H1 (cell line): ENCODE measurements around the gene CCDC152. TPM values are rescaled to one million over a fixed set of nuclear protein-coding genes. Genes with fewer than 3 reads are reported as not detected.

ENCODE experiments used
- CTCF ChIA-PET: fragments of 300-600 bp; sonication (Branson Sonifier 250); formaldehyde crosslinking; loops from one replicate; lab custom pipeline; 2021; ENCODE audit not compliant: partially characterized antibody; lab: Charles Lee
- POLR2A ChIA-PET: fragments of 300-600 bp; sonication (Branson Sonifier 250); formaldehyde crosslinking; loops from one replicate; lab custom pipeline; 2021; ENCODE audit warnings: inconsistent platforms; ENCODE audit not compliant: partially characterized antibody; lab: Charles Lee
- DNase-seq, 2 experiments: peaks; one replicate each; pipeline versions ENCODE4 v3.0.0 to v3.0.0-alpha.2; 2010 to 2022; ENCODE audit warnings: low spot score in 2 of 2, low read depth in 1 of 2, mixed read lengths in 1 of 2
- FAIRE-seq: peaks from 2 replicates; lab custom pipeline; 2011; peaks lifted over from hg19 to GRCh38; lab: Jason Lieb, UNC
- H2AFZ ChIP-seq: 2 replicates; pipeline ENCODE4 v1.8.1; 2012; ENCODE audit warnings: low read length, inconsistent platforms
- H2AK5ac ChIP-seq: 2 replicates; pipeline ENCODE4 v1.6.1; 2013; ENCODE audit warnings: low read depth, low read length
- H2BK120ac ChIP-seq: replicated peaks from 2 replicates; pipeline ENCODE3; 2013; ENCODE audit warnings: low read depth, low read length, inconsistent platforms
- H2BK12ac ChIP-seq: 2 replicates; pipeline ENCODE4 v1.6.1; 2013; ENCODE audit warnings: low read depth, low read length
- H2BK15ac ChIP-seq: 2 replicates; pipeline ENCODE4 v1.6.1; 2013; ENCODE audit warnings: low read length
- H2BK20ac ChIP-seq: 2 replicates; pipeline ENCODE4 v1.6.1; 2013; ENCODE audit warnings: low read length
- H2BK5ac ChIP-seq: 2 replicates; pipeline ENCODE4 v1.6.1; 2013; ENCODE audit warnings: low read depth, low read length
- H3K14ac ChIP-seq: 2 replicates; pipeline ENCODE4 v1.6.1; 2013; ENCODE audit warnings: inconsistent platforms; ENCODE audit not compliant: insufficient read length
- H3K18ac ChIP-seq: 2 replicates; pipeline ENCODE4 v1.6.1; 2013; ENCODE audit warnings: low read length; ENCODE audit errors: extremely low read depth
- H3K23ac ChIP-seq: 2 replicates; pipeline ENCODE4 v1.6.1; 2013; ENCODE audit warnings: inconsistent platforms; ENCODE audit not compliant: insufficient read length
- H3K23me2 ChIP-seq: 2 replicates; pipeline ENCODE4 v1.6.1; 2013; ENCODE audit warnings: low read depth, low read length
- H3K27ac ChIP-seq: 2 replicates; pipeline ENCODE4 v1.6.1; 2011; ENCODE audit warnings: low read depth, low read length, inconsistent platforms
- H3K27me3 ChIP-seq, 4 experiments: replicated peaks in 1 of 4; 1 replicate in 1 of 4; 2 replicates in 3 of 4; pipeline versions ENCODE4 v1.6.1 to v1.8.1; 2011 to 2013; ENCODE audit warnings: low read length in 3 of 4, mild to moderate bottlenecking in 3 of 4, inconsistent platforms in 2 of 4, mixed read lengths in 2 of 4, moderate library complexity in 1 of 4; ENCODE audit not compliant: control insufficient read depth in 3 of 4, insufficient read depth in 3 of 4; ENCODE audit errors: extremely low read depth in 1 of 4
- H3K36me3 ChIP-seq, 4 experiments: 2 replicates each; pipeline versions ENCODE4 v1.6.1 to v1.8.1; 2011 to 2013; ENCODE audit warnings: mild to moderate bottlenecking in 4 of 4, low read length in 3 of 4, moderate library complexity in 2 of 4, control low read depth in 1 of 4, inconsistent platforms in 1 of 4; ENCODE audit not compliant: insufficient read depth in 4 of 4, control insufficient read depth in 2 of 4
- H3K4ac ChIP-seq: replicated peaks from 2 replicates; pipeline ENCODE3; 2013; ENCODE audit warnings: low read length, low read depth, mixed read lengths, inconsistent platforms; ENCODE audit not compliant: insufficient read length
- H3K4me1 ChIP-seq, 4 experiments: replicated peaks in 1 of 4; 1 replicate in 1 of 4; 2 replicates in 3 of 4; pipeline versions ENCODE4 v1.6.1 to v1.8.1; 2011 to 2013; ENCODE audit warnings: low read length in 3 of 4, inconsistent platforms in 2 of 4, mixed read lengths in 1 of 4; ENCODE audit not compliant: insufficient read depth in 4 of 4, control insufficient read depth in 3 of 4
- H3K4me2 ChIP-seq, 2 experiments: 2 replicates each; pipeline versions ENCODE4 v1.6.1 to v1.8.1; 2011 to 2013; ENCODE audit warnings: low read depth in 2 of 2, low read length in 2 of 2, control low read depth in 1 of 2, inconsistent platforms in 1 of 2, mild to moderate bottlenecking in 1 of 2; ENCODE audit not compliant: insufficient read depth in 1 of 2
- H3K4me3 ChIP-seq, 4 experiments: fragments of 200-600, 300-600 bp in 1 of 4; sonication (generic), shearing (Covaris generic), sonication (Bioruptor Twin) in 1 of 4; 2 replicates each; pipeline versions ENCODE4 v1.5.1 to v1.8.1; 2011 to 2016; ENCODE audit warnings: low read length in 4 of 4, low read depth in 3 of 4, control low read depth in 2 of 4, inconsistent platforms in 2 of 4, mild to moderate bottlenecking in 2 of 4, mixed read lengths in 1 of 4, moderate library complexity in 1 of 4; ENCODE audit not compliant: insufficient read depth in 2 of 4; ENCODE audit errors: extremely low read depth in 1 of 4
- H3K56ac ChIP-seq: replicated peaks from 2 replicates; pipeline ENCODE3; 2013; ENCODE audit warnings: low read depth, mild to moderate bottlenecking, mixed read lengths, low read length, inconsistent platforms; ENCODE audit not compliant: insufficient read length
- H3K79me1 ChIP-seq: 2 replicates; pipeline ENCODE4 v1.6.1; 2013; ENCODE audit warnings: low read depth, low read length, control low read depth
- H3K79me2 ChIP-seq, 2 experiments: 2 replicates each; pipeline versions ENCODE4 v1.6.1 to v1.8.1; 2012 to 2013; ENCODE audit warnings: low read length in 2 of 2, mild to moderate bottlenecking in 2 of 2, inconsistent platforms in 1 of 2; ENCODE audit not compliant: insufficient read depth in 2 of 2, control insufficient read depth in 1 of 2
- H3K9ac ChIP-seq, 4 experiments: replicated peaks in 1 of 4; 1 replicate in 1 of 4; 2 replicates in 3 of 4; pipeline versions ENCODE4 v1.6.1 to v1.8.1; 2011 to 2013; ENCODE audit warnings: low read depth in 3 of 4, low read length in 3 of 4, control low read depth in 2 of 4, mild to moderate bottlenecking in 2 of 4, moderate library complexity in 2 of 4, inconsistent platforms in 1 of 4; ENCODE audit errors: extremely low read depth in 1 of 4
- H3K9me3 ChIP-seq, 2 experiments: 2 replicates each; pipeline versions ENCODE4 v1.6.1 to v1.8.1; 2012 to 2013; ENCODE audit warnings: mild to moderate bottlenecking in 2 of 2, moderate library complexity in 2 of 2, control low read depth in 1 of 2, inconsistent platforms in 1 of 2, low read depth in 1 of 2, low read length in 1 of 2, mixed read lengths in 1 of 2; ENCODE audit not compliant: insufficient read depth in 2 of 2
- H4K20me1 ChIP-seq, 2 experiments: replicated peaks in 1 of 2; 2 replicates each; pipeline versions ENCODE3 to v1.8.1; 2011 to 2013; ENCODE audit warnings: inconsistent platforms in 2 of 2, low read length in 2 of 2, mild to moderate bottlenecking in 1 of 2; ENCODE audit not compliant: insufficient read depth in 2 of 2, control insufficient read depth in 1 of 2
- H4K5ac ChIP-seq: 2 replicates; pipeline ENCODE4 v1.6.1; 2013; ENCODE audit warnings: low read length, low read depth, mixed read lengths, inconsistent platforms; ENCODE audit not compliant: insufficient read length
- H4K8ac ChIP-seq: 2 replicates; pipeline ENCODE4 v1.8.0; 2013; ENCODE audit warnings: mild to moderate bottlenecking, moderate library complexity, low read length, inconsistent platforms; ENCODE audit not compliant: insufficient read depth; ENCODE audit errors: extremely low read depth
- H4K91ac ChIP-seq: replicated peaks from 2 replicates; pipeline ENCODE3; 2013; ENCODE audit warnings: low read length, mixed read lengths, inconsistent platforms; ENCODE audit not compliant: insufficient read length
- BACH1 ChIP-seq: IDR thresholded peaks from 2 replicates; pipeline ENCODE4 v1.6.1; 2012; ENCODE audit warnings: low read length, improper control_type of control experiment
- CBX5 ChIP-seq: fragments of 300-800, 300-1000 bp; sonication (generic); IDR thresholded peaks from 2 replicates; pipeline ENCODE4 v1.7.1; 2016; ENCODE audit warnings: antibody characterized with exemption, low read length, low read depth
- EGR1 ChIP-seq: IDR thresholded peaks from 2 replicates; pipeline ENCODE4 v1.6.1; 2011; ENCODE audit warnings: low read depth, low read length, borderline replicate concordance
- EZH2 ChIP-seq: fragments of 200-600 bp; sonication (generic); IDR thresholded peaks from 2 replicates; pipeline ENCODE4 v1.7.1; 2012; ENCODE audit warnings: low read depth, mild to moderate bottlenecking, moderate library complexity, low read length, inconsistent platforms; ENCODE audit not compliant: severe bottlenecking
- JUN ChIP-seq: IDR thresholded peaks from 2 replicates; pipeline ENCODE4 v1.6.1; 2011; ENCODE audit warnings: low read depth, mild to moderate bottlenecking, improper control_type of control experiment, low read length
- KDM1A ChIP-seq: fragments of 200-600, 300-600 bp; sonication (generic); IDR thresholded peaks from 2 replicates; pipeline ENCODE4 v1.7.1; 2016; ENCODE audit warnings: mild to moderate bottlenecking, low read length, borderline replicate concordance
- MAFK ChIP-seq: IDR thresholded peaks from 2 replicates; pipeline ENCODE4 v1.6.1; 2012; ENCODE audit warnings: low read depth, mild to moderate bottlenecking, improper control_type of control experiment, low read length
- RFX5 ChIP-seq: IDR thresholded peaks from 2 replicates; pipeline ENCODE4 v1.6.1; 2011; ENCODE audit warnings: low read depth, low read length, improper control_type of control experiment, borderline replicate concordance
- RXRA ChIP-seq: IDR thresholded peaks from 2 replicates; pipeline ENCODE4 v1.6.1; 2011; ENCODE audit warnings: low read depth, mild to moderate bottlenecking, low read length, moderate library complexity; ENCODE audit not compliant: insufficient read depth
- YY1 ChIP-seq: IDR thresholded peaks from 2 replicates; pipeline ENCODE4 v1.6.1; 2011; ENCODE audit warnings: low read depth, mild to moderate bottlenecking, low read length
- polyA plus RNA-seq, 7 experiments: library from polyadenylated mRNA; depleted of rRNA in 3 of 7; stranded (reverse) in 5 of 7; unstranded in 2 of 7; fragments of >200 nt in 5 of 7; fragments of 200-250 nt in 2 of 7; gene quantifications; 1 replicate in 5 of 7; 2 replicates in 1 of 7; 4 replicates in 1 of 7; pipeline versions ENCODE4 v1.2.1 to v1.2.3, GENCODE V29; 2011 to 2013; ENCODE audit warnings: missing spikeins in 2 of 7, mixed read lengths in 2 of 7
- total RNA-seq: library from RNA; stranded (reverse); fragmentation: NEBNext Ultra II Directional; extraction: Animal tissue kit (Norgen Biotek cat#: 25700); gene quantifications from 2 replicates; pipeline ENCODE4 v1.2.1, GENCODE V29; 2021

CCDC152 gene
- total and polyA plus RNA-seq, 2 of the 8 experiments (the other 6 are each of a cell fraction or from before 2014, with no cell fraction given), result 2.6 to 9.5 TPM

DNA sequence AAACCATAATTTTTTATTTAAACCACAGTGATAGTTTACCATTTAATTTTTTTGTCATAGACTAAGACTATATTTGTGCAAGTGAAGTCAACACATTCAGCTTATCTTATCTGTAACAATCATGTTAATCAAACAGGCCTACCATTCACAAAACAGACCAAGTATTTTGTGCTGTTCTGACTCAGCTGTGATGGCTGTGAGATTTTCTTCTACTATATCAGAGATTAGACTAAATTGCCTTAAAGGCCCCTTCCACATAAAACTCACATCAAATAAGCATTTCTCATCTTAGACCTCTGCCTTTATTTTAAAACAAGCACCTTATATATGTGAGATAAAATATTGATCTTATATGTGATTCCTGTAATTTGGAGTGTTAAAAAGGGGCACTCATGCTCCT, 13.4 kb downstream of the CCDC152 start:
- TF ChIP-seq EZH2 (no peak), KDM1A (no peak), EGR1 (no peak), BACH1 (no peak), MAFK (no peak), RFX5 (no peak), YY1 (no peak), CBX5 (no peak), RXRA (no peak), JUN (no peak)
- Histone ChIP-seq H3K27me3 (no peaks in the 10 kb centered on the region), H3K4me1 (no peaks in the 10 kb centered on the region), H4K20me1 (no peaks in the 10 kb centered on the region), H2BK5ac (no peak overlapping the region), H2BK20ac (no peak overlapping the region), H3K4me2 (no peak overlapping the region), H3K9ac (no peak overlapping the region), H3K4ac (no peak overlapping the region), H3K23ac (no peak overlapping the region), H3K18ac (no peak overlapping the region), H4K91ac (no peak overlapping the region), H3K79me2 (no peaks in the 10 kb centered on the region), H2BK12ac (no peak overlapping the region), H3K14ac (no peak overlapping the region), H3K27ac (no peak overlapping the region), H3K9me3 (no peaks in the 10 kb centered on the region), H4K8ac (no peak overlapping the region), H3K36me3 (no peaks in the 10 kb centered on the region), H4K5ac (no peak overlapping the region), H3K79me1 (no peaks in the 10 kb centered on the region), H2BK15ac (no peak overlapping the region), H2BK120ac (no peak overlapping the region), H2AK5ac (no peak overlapping the region), H2AFZ (no peak overlapping the region), H3K56ac (no peak overlapping the region), H3K4me3 (no peak overlapping the region), H3K23me2 (no peaks in the 10 kb centered on the region)
- no peak for FAIRE-seq
- POLR2A ChIA-PET, result no interaction called here
- CTCF ChIA-PET, result interaction anchor here (0.6 to 1.8 kb wide), 3 partner anchors 24 to 255 kb away, joined by 3 to 7 read pairs (median 3); no protein-coding TSS in a partner anchor
- no peak for DNase-seq
